ENCODE measurements around the gene SNURF.
A peak's percentile ranks its signal among the peaks of the same experiment; 100 is the strongest.
"Not testable (repeated sequence)": the region's sequence is repeated elsewhere in the genome, so short reads cannot be mapped to it uniquely, and the experiment has no call there.

Gene SNURF

GRCh38 chr15:24954783-24955530 is at the start of gene SNURF, which contains the start of gene SNRPN:
SNURF (plus strand) TSS chr15:24954987; CDS start chr15:24955049, 62 bp downstream.
SNRPN (plus strand) TSS chr15:24954987; CDS start chr15:24974454, 19,467 bp downstream.
- TF ChIP-seq, protein P1, sequence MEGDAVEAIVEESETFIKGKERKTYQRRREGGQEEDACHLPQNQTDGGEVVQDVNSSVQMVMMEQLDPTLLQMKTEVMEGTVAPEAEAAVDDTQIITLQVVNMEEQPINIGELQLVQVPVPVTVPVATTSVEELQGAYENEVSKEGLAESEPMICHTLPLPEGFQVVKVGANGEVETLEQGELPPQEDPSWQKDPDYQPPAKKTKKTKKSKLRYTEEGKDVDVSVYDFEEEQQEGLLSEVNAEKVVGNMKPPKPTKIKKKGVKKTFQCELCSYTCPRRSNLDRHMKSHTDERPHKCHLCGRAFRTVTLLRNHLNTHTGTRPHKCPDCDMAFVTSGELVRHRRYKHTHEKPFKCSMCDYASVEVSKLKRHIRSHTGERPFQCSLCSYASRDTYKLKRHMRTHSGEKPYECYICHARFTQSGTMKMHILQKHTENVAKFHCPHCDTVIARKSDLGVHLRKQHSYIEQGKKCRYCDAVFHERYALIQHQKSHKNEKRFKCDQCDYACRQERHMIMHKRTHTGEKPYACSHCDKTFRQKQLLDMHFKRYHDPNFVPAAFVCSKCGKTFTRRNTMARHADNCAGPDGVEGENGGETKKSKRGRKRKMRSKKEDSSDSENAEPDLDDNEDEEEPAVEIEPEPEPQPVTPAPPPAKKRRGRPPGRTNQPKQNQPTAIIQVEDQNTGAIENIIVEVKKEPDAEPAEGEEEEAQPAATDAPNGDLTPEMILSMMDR (IDR thresholded peaks at IDR 0.05; ENCODE audit: borderline replicate concordance, insufficient read depth, low read depth, low read length) = no peak
- peak within 1 kb of the TSS; percentile 68 for H3K4me3 ChIP-seq (ENCODE audit: low read depth, low read length)

- H3K4me3 ChIP-seq (ENCODE audit: low read depth, low read length) = no peak overlapping the region
- TF ChIP-seq, protein P1 (IDR thresholded peaks at IDR 0.05; ENCODE audit: borderline replicate concordance, insufficient read depth, low read depth, low read length) = no peak
Observed at GRCh38 chr15:24916305-24917009, 38.3 kb upstream of the SNURF start.

DNA sequence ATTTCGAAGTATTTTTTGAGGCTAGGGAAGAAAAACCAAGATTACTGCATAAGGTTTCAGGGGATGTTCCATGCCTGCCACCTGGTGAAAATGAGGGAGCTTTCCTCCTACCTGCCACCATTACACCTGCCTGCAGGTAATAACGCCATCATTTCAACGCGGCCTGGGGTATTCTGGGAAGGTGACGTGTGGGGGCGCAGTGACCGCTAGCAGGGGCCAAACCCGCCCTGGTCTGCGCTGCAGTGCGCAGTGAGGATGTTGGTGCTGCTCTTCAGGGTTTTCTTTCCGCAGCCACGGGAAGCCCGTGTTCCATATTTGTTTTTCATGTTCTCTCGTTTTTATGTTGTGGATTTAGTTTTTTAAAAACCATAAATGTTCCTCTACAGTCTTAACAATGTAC is 37.4 kb upstream of the SNURF start:
- TF ChIP-seq, protein P1 (IDR thresholded peaks at IDR 0.05; ENCODE audit: borderline replicate concordance, insufficient read depth, low read depth, low read length) = no peak
- H3K4me3 ChIP-seq (ENCODE audit: low read depth, low read length) = no peak overlapping the region

DNA sequence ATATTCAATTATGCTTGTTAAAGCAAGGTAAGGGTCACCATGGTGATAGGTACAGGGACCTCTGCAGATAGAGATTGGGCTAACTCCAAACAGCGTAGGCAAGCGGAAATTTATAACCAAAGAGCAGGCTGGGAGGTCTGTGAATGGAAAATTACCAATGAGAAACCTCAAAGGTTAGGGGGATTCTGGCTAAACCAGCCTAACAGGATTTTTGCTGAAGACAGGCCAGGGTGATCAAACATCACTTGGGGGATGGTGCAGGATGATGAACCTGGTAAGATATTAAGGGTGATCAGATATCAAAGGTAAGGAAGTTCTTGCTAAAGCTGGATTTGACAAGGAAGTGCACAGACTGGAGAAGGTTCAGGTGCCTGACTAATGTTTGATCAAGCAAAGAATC is 35.3 kb upstream of the SNURF start:
- TF ChIP-seq, protein P1 (IDR thresholded peaks at IDR 0.05; ENCODE audit: borderline replicate concordance, insufficient read depth, low read depth, low read length) = no peak

GRCh38 chr15:24922781-24923180 is 32.0 kb upstream of the SNURF start:
- not testable (repeated sequence) for H3K4me3 ChIP-seq (ENCODE audit: low read depth, low read length)

More for the DNA sequence above, 35.3 kb upstream of the SNURF start:
- no peak overlapping the region for H3K4me3 ChIP-seq (ENCODE audit: low read depth, low read length)

DNA sequence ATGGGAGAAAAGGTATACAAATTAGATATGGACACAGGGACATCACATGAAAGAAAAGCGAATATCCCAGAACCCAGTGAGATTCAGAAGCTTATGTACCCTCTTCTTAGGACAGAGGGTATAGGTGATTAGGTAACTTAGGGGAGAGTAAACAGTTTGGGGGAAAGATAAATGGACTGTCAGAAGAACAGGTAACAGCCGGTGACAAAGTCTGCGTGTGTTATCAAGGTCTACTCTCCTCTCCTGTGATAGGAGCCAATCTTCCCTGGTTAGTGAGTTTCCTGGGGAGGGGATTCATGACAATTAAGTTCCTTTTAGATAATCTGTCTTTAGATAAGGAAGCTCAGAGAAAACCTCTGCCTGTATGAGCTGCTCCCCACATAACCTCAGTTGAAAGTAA is 30.6 kb upstream of the SNURF start:
- TF ChIP-seq, protein P1 (IDR thresholded peaks at IDR 0.05; ENCODE audit: borderline replicate concordance, insufficient read depth, low read depth, low read length) = no peak

GRCh38 chr15:24924621-24925020 is 30.2 kb upstream of the SNURF start:
- no peak overlapping the region for H3K4me3 ChIP-seq (ENCODE audit: low read depth, low read length)
- TF ChIP-seq, protein P1 (IDR thresholded peaks at IDR 0.05; ENCODE audit: borderline replicate concordance, insufficient read depth, low read depth, low read length) = no peak

More for the DNA sequence above, 30.6 kb upstream of the SNURF start:
- no peak overlapping the region for H3K4me3 ChIP-seq (ENCODE audit: low read depth, low read length)

GRCh38 chr15:24931874-24932732 is 22.7 kb upstream of the SNURF start:
- H3K4me3 ChIP-seq (ENCODE audit: low read depth, low read length) = not testable (repeated sequence)
